Measurements from ENCODE around the gene ZYG11A.
"Not testable (repeated sequence)": the region's sequence is repeated elsewhere in the genome, so short reads cannot be mapped to it uniquely, and the experiment has no call there.

The ZYG11A gene

DNA sequence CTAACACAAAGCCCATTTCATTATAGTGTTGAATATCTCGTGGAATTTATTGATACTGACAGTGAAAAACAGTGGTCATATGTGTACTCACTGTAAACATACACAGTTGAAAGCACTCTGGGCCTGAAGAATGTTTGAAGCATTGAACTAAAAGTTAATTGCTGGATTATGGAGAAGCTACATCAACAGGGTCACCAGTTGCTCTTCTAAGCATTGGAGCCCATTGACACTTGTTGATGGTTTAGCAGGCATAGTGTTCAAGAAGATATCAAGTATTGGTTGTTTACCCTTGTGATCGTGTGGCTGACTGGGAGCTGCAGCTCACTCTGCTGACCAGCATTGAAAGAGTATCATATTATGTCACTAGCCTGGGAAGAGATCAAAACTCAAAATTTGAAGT lies 10.3 kb downstream of the ZYG11A start:
- no peak overlapping the region for H3K4me3 Mint-ChIP-seq
- intact Hi-C loops (cut with micrococcal nuclease): no loop called here
- no peak overlapping the region for H3K27ac Mint-ChIP-seq
- H3K27me3 Mint-ChIP-seq: peaks cover 27% of the 10 kb centered on the region
- H3K9me3 Mint-ChIP-seq: no peaks in the 10 kb centered on the region
- no peaks in the 10 kb centered on the region for H3K4me1 Mint-ChIP-seq (ENCODE audit: low read depth)
- no peaks in the 10 kb centered on the region for H3K36me3 Mint-ChIP-seq (ENCODE audit: low read depth)

- intact Hi-C loops (cut with micrococcal nuclease): no loop called here
- no peaks in the 10 kb centered on the region for H3K4me1 Mint-ChIP-seq (ENCODE audit: low read depth)
These were observed 13.0 kb downstream of the ZYG11A start for GRCh38 chr1:52855584-52855983.

GRCh38 chr1:52856026-52856425 lies 13.5 kb downstream of the ZYG11A start:
- Mint-ChIP-seq H3K4me1 (ENCODE audit: low read depth) (no peaks in the 10 kb centered on the region), H3K9me3 (no peaks in the 10 kb centered on the region), H3K27me3 (peaks cover 15% of the 10 kb centered on the region), H3K4me3 (no peak overlapping the region), H3K36me3 (ENCODE audit: low read depth) (no peaks in the 10 kb centered on the region), H3K27ac (no peak overlapping the region)
- intact Hi-C loops (cut with micrococcal nuclease): no loop called here

More at GRCh38 chr1:52855584-52855983, 13.0 kb downstream of the ZYG11A start:
- peaks cover 16% of the 10 kb centered on the region for H3K27me3 Mint-ChIP-seq
- H3K27ac Mint-ChIP-seq: no peak overlapping the region
- H3K9me3 Mint-ChIP-seq: no peaks in the 10 kb centered on the region
- H3K4me3 Mint-ChIP-seq: no peak overlapping the region
- H3K36me3 Mint-ChIP-seq (ENCODE audit: low read depth): no peaks in the 10 kb centered on the region

GRCh38 chr1:52857443-52857842 lies 14.9 kb downstream of the ZYG11A start:
- Mint-ChIP-seq H3K4me3 (no peak overlapping the region), H3K27ac (no peak overlapping the region), H3K9me3 (no peaks in the 10 kb centered on the region), H3K4me1 (ENCODE audit: low read depth) (no peaks in the 10 kb centered on the region), H3K27me3 (peaks cover 15% of the 10 kb centered on the region), H3K36me3 (ENCODE audit: low read depth) (no peaks in the 10 kb centered on the region)
- intact Hi-C loops (cut with micrococcal nuclease): no loop called here

- intact Hi-C loops (cut with micrococcal nuclease): no loop called here
- H3K4me1 Mint-ChIP-seq (ENCODE audit: low read depth): no peaks in the 10 kb centered on the region
- no peaks in the 10 kb centered on the region for H3K36me3 Mint-ChIP-seq (ENCODE audit: low read depth)
- H3K27ac Mint-ChIP-seq: no peak overlapping the region
- no peaks in the 10 kb centered on the region for H3K9me3 Mint-ChIP-seq
- peaks cover 17% of the 10 kb centered on the region for H3K27me3 Mint-ChIP-seq
- no peak overlapping the region for H3K4me3 Mint-ChIP-seq
These were observed 20.3 kb downstream of the ZYG11A start for GRCh38 chr1:52862666-52863458.

DNA sequence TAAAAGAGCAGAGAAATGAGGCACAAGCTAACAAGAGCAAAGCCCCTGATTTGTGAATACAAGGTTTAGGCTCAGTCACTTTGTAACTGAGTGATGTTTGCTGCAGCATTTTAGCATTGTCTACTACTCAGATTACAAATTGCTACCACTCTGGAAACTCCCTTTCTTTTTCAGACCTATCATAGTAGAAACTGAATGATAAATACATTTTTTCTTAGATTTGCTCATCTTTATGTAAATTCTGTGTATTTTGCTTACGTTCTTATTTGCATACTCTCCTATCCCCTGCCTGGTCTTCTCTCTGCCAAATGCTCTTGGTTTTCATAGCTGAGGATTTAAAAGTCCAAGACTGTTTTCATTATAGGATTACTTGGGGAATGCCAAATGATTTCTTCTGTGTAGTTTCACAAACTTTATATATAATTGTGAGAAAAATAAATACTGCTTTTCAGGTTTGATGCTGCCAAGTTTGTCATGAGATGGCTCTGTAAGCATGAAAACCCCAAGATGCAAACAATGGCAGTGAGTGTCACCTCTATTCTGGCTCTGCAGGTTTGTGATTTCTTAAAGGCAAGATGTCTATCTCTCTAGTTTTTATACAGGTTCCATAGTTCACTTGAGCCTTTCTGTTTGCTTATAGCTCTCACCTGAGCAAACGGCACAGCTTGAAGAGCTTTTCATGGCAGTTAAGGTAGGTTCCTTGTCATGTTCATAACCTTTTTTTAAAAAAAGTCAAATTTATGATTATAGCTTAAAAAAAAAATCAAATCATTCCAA lies 24.7 kb downstream of the ZYG11A start:
- Mint-ChIP-seq H3K4me1 (ENCODE audit: low read depth) (no peaks in the 10 kb centered on the region), H3K27ac (no peak overlapping the region), H3K27me3 (peaks cover 11% of the 10 kb centered on the region), H3K4me3 (no peak overlapping the region), H3K9me3 (no peaks in the 10 kb centered on the region), H3K36me3 (ENCODE audit: low read depth) (no peaks in the 10 kb centered on the region)
- intact Hi-C loops (cut with micrococcal nuclease): no loop called here

DNA sequence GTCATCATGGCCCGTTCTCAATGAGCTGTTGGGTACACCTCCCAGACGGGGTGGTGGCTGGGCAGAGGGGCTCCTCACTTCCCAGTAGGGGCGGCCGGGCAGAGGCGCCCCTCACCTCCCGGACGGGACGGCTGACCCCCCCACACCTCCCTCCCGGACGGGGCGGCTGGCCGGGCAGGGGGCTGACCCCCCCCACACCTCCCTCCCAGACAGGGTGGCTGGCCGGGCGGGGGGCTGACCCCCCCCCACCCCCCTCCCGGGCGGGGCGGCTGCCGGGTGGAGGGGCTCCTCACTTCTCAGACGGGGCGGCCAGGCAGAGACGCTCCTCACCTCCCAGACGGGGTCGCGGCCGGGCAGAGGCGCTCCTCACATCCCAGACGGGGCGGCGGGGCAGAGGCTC lies 27.2 kb downstream of the ZYG11A start:
- H3K4me3 Mint-ChIP-seq; H3K27ac Mint-ChIP-seq; H3K4me1 Mint-ChIP-seq (ENCODE audit: low read depth); H3K27me3 Mint-ChIP-seq; intact Hi-C loops (cut with micrococcal nuclease); H3K36me3 Mint-ChIP-seq (ENCODE audit: low read depth); H3K9me3 Mint-ChIP-seq: not testable (repeated sequence)

- H3K4me1 Mint-ChIP-seq (ENCODE audit: low read depth): no peaks in the 10 kb centered on the region
- H3K4me3 Mint-ChIP-seq: no peak overlapping the region
- intact Hi-C loops (cut with micrococcal nuclease): no loop called here
- H3K27ac Mint-ChIP-seq: no peak overlapping the region
- H3K9me3 Mint-ChIP-seq: no peaks in the 10 kb centered on the region
- no peaks in the 10 kb centered on the region for H3K36me3 Mint-ChIP-seq (ENCODE audit: low read depth)
- H3K27me3 Mint-ChIP-seq: peaks cover 1% of the 10 kb centered on the region
These were observed 34.3 kb downstream of the ZYG11A start for GRCh38 chr1:52876843-52877242.

- no peaks in the 10 kb centered on the region for H3K4me1 Mint-ChIP-seq (ENCODE audit: low read depth)
These were observed 35.0 kb downstream of the ZYG11A start for GRCh38 chr1:52877554-52877953.

DNA sequence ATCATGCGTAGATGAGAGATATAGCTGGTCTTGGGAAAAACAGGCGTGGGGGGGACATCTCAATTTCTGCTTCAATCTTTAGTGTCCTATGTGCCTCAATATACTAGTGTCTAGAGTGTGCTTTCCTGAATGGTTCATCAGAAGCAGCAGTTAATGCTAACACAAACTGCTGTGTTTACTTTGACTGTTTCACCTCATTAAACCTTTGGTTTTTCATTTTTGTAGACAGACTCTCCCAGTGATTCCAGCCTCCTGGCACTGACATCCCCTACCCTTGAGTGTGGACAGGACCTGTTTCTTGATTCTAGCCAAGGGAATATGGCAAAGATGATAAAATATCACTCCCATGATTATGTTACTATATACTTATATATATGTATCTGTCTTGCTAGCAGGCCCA lies 37.6 kb downstream of the ZYG11A start:
- H3K36me3 Mint-ChIP-seq (ENCODE audit: low read depth): no peaks in the 10 kb centered on the region
- no peaks in the 10 kb centered on the region for H3K4me1 Mint-ChIP-seq (ENCODE audit: low read depth)
- no peak overlapping the region for H3K27ac Mint-ChIP-seq
- intact Hi-C loops (cut with micrococcal nuclease): no loop called here
- no peaks in the 10 kb centered on the region for H3K9me3 Mint-ChIP-seq
- H3K4me3 Mint-ChIP-seq: no peak overlapping the region
- no peaks in the 10 kb centered on the region for H3K27me3 Mint-ChIP-seq

More at GRCh38 chr1:52877554-52877953, 35.0 kb downstream of the ZYG11A start:
- H3K4me3 Mint-ChIP-seq: no peak overlapping the region
- intact Hi-C loops (cut with micrococcal nuclease): no loop called here
- H3K27me3 Mint-ChIP-seq: peaks cover 1% of the 10 kb centered on the region
- H3K36me3 Mint-ChIP-seq (ENCODE audit: low read depth): no peaks in the 10 kb centered on the region
- H3K27ac Mint-ChIP-seq: no peak overlapping the region
- no peaks in the 10 kb centered on the region for H3K9me3 Mint-ChIP-seq

GRCh38 chr1:52887483-52887882 lies 44.9 kb downstream of the ZYG11A start:
- Mint-ChIP-seq H3K36me3 (ENCODE audit: low read depth) (no peaks in the 10 kb centered on the region), H3K4me1 (ENCODE audit: low read depth) (no peaks in the 10 kb centered on the region), H3K27me3 (no peaks in the 10 kb centered on the region), H3K27ac (no peak overlapping the region), H3K9me3 (no peaks in the 10 kb centered on the region), H3K4me3 (no peak overlapping the region)
- intact Hi-C loops (cut with micrococcal nuclease): no loop called here

DNA sequence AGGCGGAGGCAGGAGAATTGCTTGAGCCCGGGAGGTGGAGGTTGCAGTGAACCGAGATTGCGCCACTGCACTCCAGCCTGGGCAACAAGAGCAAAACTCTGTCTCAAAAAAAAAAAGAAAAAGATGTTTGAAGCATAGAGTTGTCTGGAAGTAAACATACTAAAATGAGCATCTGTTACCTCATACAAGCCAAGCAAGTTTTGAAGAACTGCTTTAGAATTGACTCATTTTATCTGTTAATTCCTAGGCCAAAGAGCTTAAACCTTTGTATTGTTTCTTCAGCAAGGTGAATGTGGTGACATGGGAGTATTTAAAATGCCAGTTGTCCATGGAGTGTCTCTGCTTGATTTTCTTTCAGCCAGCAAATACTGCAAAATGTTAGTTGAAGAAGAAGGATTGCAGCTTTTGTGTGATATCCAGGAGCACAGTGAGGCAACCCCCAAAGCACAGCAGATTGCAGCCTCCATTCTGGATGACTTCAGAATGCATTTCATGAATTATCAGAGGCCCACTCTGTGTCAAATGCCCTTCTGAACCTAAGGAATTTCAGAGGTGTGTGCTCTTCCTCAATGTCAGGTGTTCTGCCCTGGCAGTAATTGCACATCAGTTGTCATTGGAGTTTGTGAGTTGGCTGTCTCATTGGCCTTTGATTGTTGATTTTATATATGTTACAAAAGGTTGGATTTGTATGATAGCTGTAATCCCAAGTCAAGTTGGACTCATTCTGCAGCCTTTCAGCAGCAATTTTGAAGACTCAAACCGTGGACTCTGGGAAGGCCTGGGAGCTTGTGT lies 50.1 kb downstream of the ZYG11A start:
- no peaks in the 10 kb centered on the region for H3K4me1 Mint-ChIP-seq (ENCODE audit: low read depth)
- no peak overlapping the region for H3K4me3 Mint-ChIP-seq
- no peaks in the 10 kb centered on the region for H3K36me3 Mint-ChIP-seq (ENCODE audit: low read depth)
- intact Hi-C loops (cut with micrococcal nuclease): no loop called here
- no peaks in the 10 kb centered on the region for H3K9me3 Mint-ChIP-seq
- no peak overlapping the region for H3K27ac Mint-ChIP-seq
- H3K27me3 Mint-ChIP-seq: no peaks in the 10 kb centered on the region

GRCh38 chr1:52899445-52899894 lies 56.9 kb downstream of the ZYG11A start:
- no peaks in the 10 kb centered on the region for H3K36me3 Mint-ChIP-seq (ENCODE audit: low read depth)
- H3K4me1 Mint-ChIP-seq (ENCODE audit: low read depth): no peaks in the 10 kb centered on the region
- H3K9me3 Mint-ChIP-seq: no peaks in the 10 kb centered on the region
- H3K4me3 Mint-ChIP-seq: no peak overlapping the region
- H3K27ac Mint-ChIP-seq: no peak overlapping the region
- no peaks in the 10 kb centered on the region for H3K27me3 Mint-ChIP-seq
- intact Hi-C loops (cut with micrococcal nuclease): no loop called here

GRCh38 chr1:52900402-52900801 lies 57.8 kb downstream of the ZYG11A start:
- Mint-ChIP-seq H3K36me3 (ENCODE audit: low read depth) (no peaks in the 10 kb centered on the region), H3K9me3 (no peaks in the 10 kb centered on the region), H3K4me3 (no peak overlapping the region), H3K27me3 (no peaks in the 10 kb centered on the region), H3K4me1 (ENCODE audit: low read depth) (no peaks in the 10 kb centered on the region), H3K27ac (no peak overlapping the region)
- intact Hi-C loops (cut with micrococcal nuclease): no loop called here

All from dendritic cell treated with granulocyte-macrophage colony-stimulating factor and Interleukin-4, amounts not matched to agents 40 ng/mL and 50 ng/mL, for 4 days (primary cell).